Fibroblast of pulmonary artery (primary cell): ENCODE data around the gene CD82.

ENCODE experiments used
- DNase-seq: peaks from one replicate; pipeline ENCODE4 v3.0.0-alpha.2; 2010; ENCODE audit warnings: low read depth
- H3K4me3 ChIP-seq: replicated peaks from 2 replicates; pipeline ENCODE4 v1.5.1; 2011; ENCODE audit warnings: low read depth, mild to moderate bottlenecking, control low read depth, low read length, moderate library complexity
- CTCF ChIP-seq: IDR thresholded peaks from 2 replicates; pipeline ENCODE4 v1.5.1; 2011; ENCODE audit warnings: mild to moderate bottlenecking, control low read depth, low read length, inconsistent platforms; ENCODE audit errors: missing control alignments

The CD82 gene

GRCh38 chr11:44628730-44629700, 63.6 kb downstream of the CD82 start:
- no peak overlapping the region for H3K4me3 ChIP-seq
- DNase-seq = no peak
- no peak for TF ChIP-seq CTCF

DNA sequence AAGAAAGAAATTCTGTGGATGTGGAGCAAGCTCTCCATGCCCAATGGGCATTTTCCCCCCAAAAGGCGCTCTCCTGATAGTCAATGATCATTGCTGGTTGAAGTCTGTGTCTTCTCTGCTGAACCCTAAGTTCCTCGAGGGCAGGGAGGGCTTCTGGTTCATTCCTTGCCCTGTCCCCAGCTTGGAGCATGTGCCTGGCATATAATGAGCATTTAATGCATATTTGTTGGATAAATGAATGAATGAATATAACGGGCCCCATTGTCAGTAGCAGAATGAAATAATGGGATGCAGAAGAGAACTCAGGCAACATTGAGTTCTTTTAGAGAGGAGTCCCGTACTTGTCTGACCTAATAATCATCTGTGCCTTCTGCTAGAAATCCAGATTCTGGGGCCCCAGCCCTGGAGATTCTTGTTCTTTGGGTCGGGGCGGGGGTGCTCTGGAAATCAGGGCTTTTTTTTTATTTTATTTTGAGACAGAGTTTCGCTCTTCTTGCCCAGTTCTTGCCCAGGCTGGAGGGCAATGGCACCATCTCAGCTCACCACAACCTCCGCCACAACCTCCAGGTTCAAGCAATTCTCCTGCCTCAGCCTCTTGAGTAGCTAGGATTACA, 64.4 kb downstream of the CD82 start:
- no peak for DNase-seq
- TF ChIP-seq CTCF = no peak
- H3K4me3 ChIP-seq = no peak overlapping the region

- H3K4me3 ChIP-seq = no peak overlapping the region
- no peak for TF ChIP-seq CTCF
- DNase-seq = no peak
Measured at GRCh38 chr11:44630511-44631210, 65.2 kb downstream of the CD82 start.

GRCh38 chr11:44631831-44632230, 66.4 kb downstream of the CD82 start:
- TF ChIP-seq CTCF = no peak
- H3K4me3 ChIP-seq = no peak overlapping the region
- DNase-seq = no peak

DNA sequence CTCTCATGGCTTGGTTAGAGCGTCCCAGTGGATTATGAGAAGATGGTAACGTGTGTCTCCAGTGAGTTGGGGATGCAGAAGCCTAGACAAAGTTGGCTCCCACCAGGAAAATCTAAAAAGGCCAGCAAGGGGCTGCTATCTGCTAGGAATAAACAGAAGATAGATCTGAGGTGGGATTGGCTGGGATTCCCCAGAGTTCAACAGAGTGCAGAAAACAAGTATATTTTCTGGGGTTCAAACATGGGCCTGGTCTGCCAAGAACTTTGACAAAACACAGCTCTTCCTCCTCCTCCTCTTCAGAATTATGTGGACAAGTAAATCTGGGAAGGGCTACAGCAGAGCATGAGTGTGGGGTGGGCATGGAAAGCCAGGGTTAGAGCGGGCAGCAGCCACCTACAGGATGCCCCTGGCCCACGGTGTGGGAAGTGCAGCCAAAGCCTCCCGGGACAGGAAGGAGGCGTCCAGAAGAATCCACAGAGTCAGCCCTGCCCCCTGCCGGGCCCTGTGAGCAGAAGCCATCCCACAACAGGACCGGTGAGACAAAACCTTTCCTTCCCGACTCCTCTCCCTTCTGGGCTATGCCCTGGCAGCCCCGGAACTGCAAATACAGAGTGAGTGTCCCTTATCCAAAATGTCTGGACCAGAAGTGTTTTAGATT, 67.1 kb downstream of the CD82 start:
- TF ChIP-seq CTCF = peak; percentile 47
- H3K4me3 ChIP-seq = no peak overlapping the region
- DNase-seq = peak; percentile 24

- H3K4me3 ChIP-seq = no peak overlapping the region
- TF ChIP-seq CTCF = peak; percentile 42
- peak; percentile 12 for DNase-seq
Measured at GRCh38 chr11:44633641-44634040, 68.2 kb downstream of the CD82 start.
